Small intestine (tissue), 7 donors: ENCODE measurements around the gene DISC1. TPM values are rescaled to one million over a fixed set of nuclear protein-coding genes. Genes with fewer than 3 reads are reported as not detected.
"Not testable (repeated sequence)": the region's sequence is repeated elsewhere in the genome, so short reads cannot be mapped to it uniquely, and the experiment has no call there.

Experiments
- DNase-seq, 2 donors: peaks; one replicate each; pipeline versions ENCODE4 v3.0.0 to v3.0.0-alpha.2; 2013
- FAIRE-seq: peaks from 2 replicates; lab custom pipeline; 2012; peaks lifted over from hg19 to GRCh38; lab: Jason Lieb, UNC
- H3K27ac ChIP-seq, 3 donors: one replicate each; pipeline ENCODE4 v1.5.1; 2013; ENCODE audit warnings: low read length in 2 of 3, mild to moderate bottlenecking in 2 of 3, control low read depth in 1 of 3, inconsistent platforms in 1 of 3, low read depth in 1 of 3, moderate library complexity in 1 of 3
- H3K27me3 ChIP-seq, 3 donors: one replicate each; pipeline ENCODE4 v1.6.1; 2013; ENCODE audit warnings: low read length in 3 of 3, inconsistent platforms in 1 of 3; ENCODE audit not compliant: control insufficient read depth in 3 of 3, insufficient read depth in 3 of 3
- H3K36me3 ChIP-seq, 3 donors: one replicate each; pipeline ENCODE4 v1.6.1; 2013; ENCODE audit warnings: low read length in 3 of 3, inconsistent platforms in 1 of 3, low read depth in 1 of 3, mild to moderate bottlenecking in 1 of 3, moderate library complexity in 1 of 3; ENCODE audit not compliant: control insufficient read depth in 3 of 3, insufficient read depth in 2 of 3
- H3K4me1 ChIP-seq, 3 donors: one replicate each; pipeline ENCODE4 v1.6.1; 2013; ENCODE audit warnings: low read length in 2 of 3, inconsistent platforms in 1 of 3, low read depth in 1 of 3, mild to moderate bottlenecking in 1 of 3, moderate library complexity in 1 of 3; ENCODE audit not compliant: control insufficient read depth in 3 of 3, insufficient read depth in 2 of 3
- H3K4me3 ChIP-seq, 3 donors: one replicate each; pipeline ENCODE4 v1.5.1; 2013; ENCODE audit warnings: low read length in 3 of 3, control low read depth in 1 of 3, inconsistent platforms in 1 of 3, low read depth in 1 of 3, mild to moderate bottlenecking in 1 of 3, moderate library complexity in 1 of 3
- H3K9me3 ChIP-seq, 2 donors: one replicate each; pipeline ENCODE4 v1.6.1; 2013; ENCODE audit warnings: low read depth in 1 of 2, low read length in 1 of 2; ENCODE audit not compliant: control insufficient read depth in 2 of 2, insufficient read depth in 1 of 2
- WGBS, 3 donors: extraction: QIAGEN DNeasy Blood & Tissue Kit; methylation state at CpG; one replicate each; pipeline ENCODE4 v1.1.7; 2013; 5-methylcytosine and 5-hydroxymethylcytosine counted together
- polyA plus RNA-seq, 4 donors: library from polyadenylated mRNA; stranded (reverse) in 3 of 4; unstranded in 1 of 4; fragments of 200-250 nt in 3 of 4; fragments of 120-200 nt in 1 of 4; gene quantifications; one replicate each; pipeline versions ENCODE4 v1.2.1 to v1.2.3, GENCODE V29; 2013
- donor health status: healthy with polysubstance abuse.
- donor health status: control.
- donor health status: control.
- donor health status: Bipolar disorder and iron deficiency.
- donor health status: healthy.

The DISC1 gene
- polyA plus RNA-seq, 4 donors, result 0.27 to 2.1 (median 0.85) TPM; not detected in 1

DNA sequence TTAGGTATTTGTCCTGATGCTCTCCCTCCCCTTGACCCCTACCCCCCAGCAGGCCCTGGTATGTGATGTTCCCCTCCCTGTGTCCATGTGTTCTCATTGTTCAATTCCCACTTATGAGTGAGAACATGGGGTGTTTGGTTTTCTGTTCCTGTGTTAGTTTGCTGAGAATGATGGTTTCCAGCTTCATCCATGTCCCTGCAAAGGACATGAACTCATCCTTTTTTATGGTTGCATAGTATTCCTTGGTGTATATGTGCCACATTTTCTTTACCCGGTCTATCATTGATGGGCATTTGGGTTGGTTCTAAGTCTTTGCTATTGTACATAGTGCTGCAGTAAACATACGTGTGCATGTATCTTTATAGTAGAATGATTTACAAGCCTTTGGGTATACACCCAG is 10.3 kb downstream of the DISC1 start:
- not testable (repeated sequence) for FAIRE-seq

DNA sequence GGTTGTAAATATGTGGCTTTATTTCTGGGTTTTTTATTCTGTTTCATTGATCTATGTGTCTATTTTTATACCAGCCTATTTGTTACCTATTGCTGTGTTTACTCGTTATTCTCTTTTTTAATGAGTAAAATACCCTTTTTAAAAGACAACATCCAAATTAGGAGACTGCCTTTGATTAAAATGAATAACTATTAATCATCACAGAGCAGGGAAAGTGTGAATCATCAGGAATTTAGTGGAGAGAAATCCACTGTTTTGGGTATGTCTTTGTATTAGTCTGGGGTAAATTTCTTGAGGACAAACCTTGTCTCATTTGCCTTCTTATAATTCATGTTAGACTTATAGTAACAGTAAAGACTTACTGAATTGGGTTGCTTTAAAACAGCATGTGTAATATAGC is 12.1 kb downstream of the DISC1 start:
- 78 to 89% (median 87%) methylated on average over 1 of the region's 1 CpG for WGBS, 3 donors
- Histone ChIP-seq H3K36me3 (no peaks in the 10 kb centered on the region), H3K4me1 (no peaks in the 10 kb centered on the region), H3K4me3 (no peak overlapping the region), H3K27ac (no peak overlapping the region), H3K9me3 (no peaks in the 10 kb centered on the region), H3K27me3 (no peaks in the 10 kb centered on the region)
- DNase-seq (no peak), FAIRE-seq (no peak)

More for the DNA sequence above, 10.3 kb downstream of the DISC1 start:
- H3K27ac ChIP-seq, DNase-seq, H3K27me3 ChIP-seq, H3K4me3 ChIP-seq, H3K36me3 ChIP-seq, H3K4me1 ChIP-seq, H3K9me3 ChIP-seq: not testable (repeated sequence)
- WGBS, 3 donors, result 94 to 97% (median 96%) methylated on average over 2 of the region's 2 CpGs

DNA sequence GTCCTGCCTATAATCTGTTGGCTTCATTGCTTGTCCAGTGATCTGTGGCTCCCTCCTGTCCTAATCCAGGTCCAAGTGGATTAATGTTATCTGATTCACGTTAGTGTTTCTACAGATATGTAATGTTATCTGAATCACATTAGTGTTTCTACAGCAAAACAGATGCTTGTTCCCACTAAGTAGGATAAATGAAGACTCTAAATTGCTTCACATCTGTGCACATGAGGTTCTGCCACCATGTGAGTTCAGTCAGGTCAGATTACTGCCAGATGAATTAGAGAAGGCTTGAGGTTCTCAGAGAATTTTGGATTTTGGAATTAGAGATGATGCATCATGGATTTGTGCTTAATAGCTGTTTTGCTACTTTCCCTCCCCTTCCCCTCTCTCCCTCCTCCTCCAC is 13.2 kb downstream of the DISC1 start:
- H3K4me3 ChIP-seq, result no peak overlapping the region
- WGBS, 3 donors, result 18 to 62% (median 34%) methylated on average over 1 of the region's 1 CpG
- H3K4me1 ChIP-seq, result no peaks in the 10 kb centered on the region
- H3K27me3 ChIP-seq, result no peaks in the 10 kb centered on the region
- no peaks in the 10 kb centered on the region for H3K9me3 ChIP-seq
- no peak overlapping the region for H3K27ac ChIP-seq
- FAIRE-seq, result no peak
- no peaks in the 10 kb centered on the region for H3K36me3 ChIP-seq
- no peak for DNase-seq

DNA sequence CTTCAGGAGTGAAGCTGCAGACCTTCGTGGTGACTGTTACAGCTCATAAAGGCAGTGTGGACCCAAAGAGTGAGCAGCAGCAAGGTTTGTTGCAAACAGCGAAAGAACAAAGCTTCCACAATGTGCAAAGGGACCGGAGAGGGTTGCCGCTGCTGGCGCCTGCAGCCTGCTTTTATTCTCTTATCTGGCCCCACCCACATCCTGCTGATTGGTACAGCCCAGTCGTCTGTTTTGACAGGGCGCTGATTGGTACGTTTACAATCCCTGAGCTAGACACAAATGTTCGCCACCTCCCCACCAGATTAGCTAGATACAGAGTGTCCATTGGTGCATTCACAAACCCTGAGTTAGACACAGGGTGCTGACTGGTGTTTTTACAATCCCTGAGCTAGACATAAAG is 14.9 kb downstream of the DISC1 start:
- FAIRE-seq, DNase-seq, H3K9me3 ChIP-seq, H3K36me3 ChIP-seq, H3K4me3 ChIP-seq, H3K4me1 ChIP-seq, H3K27me3 ChIP-seq, H3K27ac ChIP-seq: not testable (repeated sequence)
- WGBS, 3 donors, result 81 to 88% (median 88%) methylated on average over 9 of the region's 9 CpGs

DNA sequence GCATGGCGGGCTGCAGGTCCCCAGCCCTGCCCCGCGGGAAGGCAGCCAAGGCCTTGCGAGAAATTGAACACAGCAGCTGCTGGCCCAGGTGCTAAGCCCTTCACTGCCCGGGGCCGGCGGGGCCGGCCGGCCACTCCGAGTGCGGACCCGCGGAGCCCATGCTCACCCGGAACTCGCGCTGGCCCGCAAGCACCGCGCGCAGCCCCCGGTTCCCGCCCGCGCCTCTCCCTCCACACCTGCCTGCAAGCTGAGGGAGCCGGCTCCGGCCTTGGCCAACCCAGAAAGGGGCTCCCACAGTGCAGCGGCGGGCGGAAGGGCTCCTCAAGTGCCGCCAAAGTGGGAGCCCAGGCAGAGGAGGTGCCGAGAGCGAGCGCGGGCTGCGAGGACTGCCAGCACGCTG is 15.5 kb downstream of the DISC1 start:
- H3K4me3 ChIP-seq, H3K27me3 ChIP-seq, H3K4me1 ChIP-seq, DNase-seq, FAIRE-seq, H3K36me3 ChIP-seq, H3K9me3 ChIP-seq, H3K27ac ChIP-seq: not testable (repeated sequence)
- WGBS, 3 donors, result 97 to 98% (median 98%) methylated on average over 15 to 36 of the region's 36 CpGs

DNA sequence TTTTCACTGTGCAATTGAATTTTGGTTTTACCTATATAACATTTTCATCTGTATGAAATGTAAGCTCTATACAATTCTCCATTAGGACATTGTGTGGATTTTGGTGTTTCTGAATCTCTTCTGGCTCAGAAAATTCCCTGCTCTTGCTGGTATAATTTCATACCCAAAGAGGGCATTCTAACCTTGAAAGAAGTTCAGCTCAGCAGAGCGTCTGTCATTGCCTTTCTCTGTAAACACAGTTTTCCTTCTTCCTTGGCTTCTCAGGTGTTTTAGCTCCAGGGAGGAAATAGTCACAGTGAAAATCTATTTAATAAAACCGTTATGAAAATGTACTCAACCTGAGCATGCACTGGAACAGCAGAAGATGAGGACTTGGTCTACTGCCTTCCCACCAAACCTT is 16.0 kb downstream of the DISC1 start:
- no peak overlapping the region for H3K4me3 ChIP-seq
- H3K27me3 ChIP-seq, result no peaks in the 10 kb centered on the region
- no peaks in the 10 kb centered on the region for H3K9me3 ChIP-seq
- H3K4me1 ChIP-seq, result no peaks in the 10 kb centered on the region
- no peaks in the 10 kb centered on the region for H3K36me3 ChIP-seq
- H3K27ac ChIP-seq, result no peak overlapping the region
- WGBS, 3 donors, result 49 to 58% (median 53%) methylated on average over 2 of the region's 2 CpGs
- DNase-seq (no peak), FAIRE-seq (no peak)

DNA sequence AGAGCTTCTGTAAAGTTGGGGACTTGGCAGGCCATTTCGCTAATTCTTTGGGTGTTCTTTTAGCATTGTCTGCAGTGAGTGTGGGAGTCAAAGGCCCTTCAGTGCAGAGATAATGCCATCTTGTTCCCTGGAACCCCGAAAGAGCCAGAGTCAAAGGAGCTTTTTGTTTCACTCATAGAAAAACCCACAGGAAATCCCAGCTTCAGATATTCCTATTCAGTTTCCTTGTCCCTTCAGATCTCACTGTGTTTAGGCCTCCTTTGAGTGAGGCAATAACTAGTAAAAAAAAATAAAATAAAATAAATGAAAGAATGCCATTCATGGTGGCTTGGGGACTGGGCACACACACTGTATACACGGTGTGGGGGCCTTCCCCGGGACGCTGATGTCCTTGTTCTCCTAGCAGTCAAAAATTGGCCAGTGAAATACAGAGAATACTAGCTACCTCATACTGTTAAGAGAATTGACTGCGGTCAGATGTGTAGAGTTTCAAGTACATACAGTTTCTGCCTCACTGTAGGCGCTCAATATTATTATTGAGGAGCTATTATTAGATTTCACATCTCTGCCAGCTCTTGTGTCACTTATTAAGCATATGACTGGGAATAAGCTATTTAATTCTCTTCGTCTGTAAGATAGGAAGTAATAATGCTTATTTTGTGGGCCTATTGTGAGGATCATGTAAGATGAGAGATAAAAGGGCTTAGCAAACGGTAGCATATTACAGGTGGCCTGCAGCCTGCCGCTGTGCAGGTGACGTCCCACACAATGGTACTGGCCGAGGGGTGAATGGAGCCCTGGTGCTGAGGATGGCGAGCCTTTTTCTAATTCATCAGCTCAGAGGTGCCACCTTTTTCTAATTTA is 16.7 kb downstream of the DISC1 start:
- no peak overlapping the region for H3K27ac ChIP-seq
- FAIRE-seq, result no peak
- no peaks in the 10 kb centered on the region for H3K4me1 ChIP-seq
- no peaks in the 10 kb centered on the region for H3K27me3 ChIP-seq
- no peaks in the 10 kb centered on the region for H3K36me3 ChIP-seq
- no peaks in the 10 kb centered on the region for H3K9me3 ChIP-seq
- no peak for DNase-seq
- no peak overlapping the region for H3K4me3 ChIP-seq
- 79 to 89% (median 88%) methylated on average over 13 of the region's 13 CpGs for WGBS, 3 donors

DNA sequence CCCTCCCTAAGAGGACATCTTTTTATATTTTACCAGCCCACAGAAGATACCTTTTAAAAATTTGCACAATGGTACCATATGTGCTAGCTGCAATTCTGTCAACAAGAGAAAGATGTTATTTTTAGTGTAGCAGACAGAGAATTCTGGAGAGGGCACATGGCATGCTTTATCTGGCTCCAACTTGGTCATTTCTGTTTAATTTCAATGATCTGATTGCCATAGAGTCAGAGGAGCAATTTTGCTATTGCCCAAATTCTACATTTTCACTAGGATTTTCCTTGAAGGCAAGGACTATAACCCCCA is 17.3 kb downstream of the DISC1 start:
- DNase-seq (no peak), FAIRE-seq (no peak)
- H3K27me3 ChIP-seq, result no peaks in the 10 kb centered on the region
- H3K27ac ChIP-seq, result no peak overlapping the region
- no peaks in the 10 kb centered on the region for H3K4me1 ChIP-seq
- H3K4me3 ChIP-seq, result no peak overlapping the region
- H3K36me3 ChIP-seq, result no peaks in the 10 kb centered on the region
- H3K9me3 ChIP-seq, result no peaks in the 10 kb centered on the region

DNA sequence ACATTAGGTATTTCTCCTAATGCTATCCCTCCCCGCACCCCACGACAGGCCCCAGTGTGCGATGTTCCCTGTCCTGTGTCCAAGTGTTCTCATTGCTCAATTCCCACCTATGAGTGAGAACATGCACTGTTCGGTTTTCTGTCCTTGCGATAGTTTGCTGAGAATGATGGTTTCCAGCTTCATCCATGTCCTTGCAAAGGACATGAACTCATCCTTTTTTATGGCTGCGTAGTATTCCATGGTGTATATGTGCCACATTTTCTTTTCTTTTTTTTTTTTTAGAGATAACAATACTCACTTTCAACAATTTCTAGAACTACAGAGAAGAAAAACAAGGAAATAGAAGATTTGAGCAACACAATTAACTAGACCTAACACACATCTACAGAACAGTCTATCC is 19.0 kb downstream of the DISC1 start:
- DNase-seq, H3K27ac ChIP-seq, H3K4me3 ChIP-seq, FAIRE-seq, H3K4me1 ChIP-seq, H3K36me3 ChIP-seq, H3K27me3 ChIP-seq, H3K9me3 ChIP-seq: not testable (repeated sequence)
- 98 to 99% (median 98%) methylated on average over 6 of the region's 6 CpGs for WGBS, 3 donors
